GM11168 (cell line): Measurements from ENCODE around the gene PTPRB.

ENCODE experiments used
- in situ Hi-C: fragments of 300-500 bp; cut with MboI; formaldehyde crosslinking; loops from one replicate; pipeline ENCODE4 v1.12.0; 2022; ENCODE audit warnings: low sequenced_read_pairs; ENCODE audit not compliant: unreplicated experiment

The PTPRB gene

GRCh38 chr12:70637303-70638085 is at the start of gene PTPRB:
TSS of gene PTPRB (minus strand) at chr12:70637429. CDS start at chr12:70637395, 34 bp downstream.
- in situ Hi-C loops, result no loop called here

GRCh38 chr12:70686907-70687306 is 49.7 kb upstream of the PTPRB start:
- in situ Hi-C loops, result no loop called here

- in situ Hi-C loops, result no loop called here
Measured at GRCh38 chr12:70686299-70686698, 49.1 kb upstream of the PTPRB start.

- in situ Hi-C loops, result no loop called here
Measured at GRCh38 chr12:70683976-70684375, 46.7 kb upstream of the PTPRB start.

- in situ Hi-C loops, result no loop called here
Measured at GRCh38 chr12:70671698-70672097, 34.5 kb upstream of the PTPRB start.

- in situ Hi-C loops, result no loop called here
Measured at GRCh38 chr12:70670948-70671347, 33.7 kb upstream of the PTPRB start.

- in situ Hi-C loops, result no loop called here
Measured at GRCh38 chr12:70667253-70667652, 30.0 kb upstream of the PTPRB start.

- in situ Hi-C loops, result no loop called here
Measured at GRCh38 chr12:70666364-70666763, 29.1 kb upstream of the PTPRB start.

- in situ Hi-C loops, result no loop called here
Measured at GRCh38 chr12:70664465-70664881, 27.2 kb upstream of the PTPRB start.

GRCh38 chr12:70663838-70664237 is 26.6 kb upstream of the PTPRB start:
- in situ Hi-C loops, result no loop called here

- in situ Hi-C loops, result no loop called here
Measured at GRCh38 chr12:70661466-70662161, 24.4 kb upstream of the PTPRB start.

GRCh38 chr12:70660620-70661219 is 23.5 kb upstream of the PTPRB start:
- in situ Hi-C loops, result no loop called here

- in situ Hi-C loops, result no loop called here
Measured at GRCh38 chr12:70660002-70660604, 22.9 kb upstream of the PTPRB start.

- in situ Hi-C loops, result no loop called here
Measured at GRCh38 chr12:70659077-70659606, 21.9 kb upstream of the PTPRB start.

- in situ Hi-C loops, result no loop called here
Measured at GRCh38 chr12:70657616-70658286, 20.5 kb upstream of the PTPRB start.

- in situ Hi-C loops, result no loop called here
Measured at GRCh38 chr12:70652451-70652850, 15.2 kb upstream of the PTPRB start.

GRCh38 chr12:70648831-70649230 is 11.6 kb upstream of the PTPRB start:
- in situ Hi-C loops, result no loop called here

- in situ Hi-C loops, result no loop called here
Measured at GRCh38 chr12:70648191-70648590, 11.0 kb upstream of the PTPRB start.

GRCh38 chr12:70646850-70647249 is 9.6 kb upstream of the PTPRB start:
- in situ Hi-C loops, result no loop called here
